ENCODE results near the gene SPINDOC. TPM values are rescaled to one million over a fixed set of nuclear protein-coding genes. Genes with fewer than 3 reads are reported as not detected.

Gene SPINDOC
- total RNA-seq, 1 experiment from 2014 or later: 50.9 TPM

DNA sequence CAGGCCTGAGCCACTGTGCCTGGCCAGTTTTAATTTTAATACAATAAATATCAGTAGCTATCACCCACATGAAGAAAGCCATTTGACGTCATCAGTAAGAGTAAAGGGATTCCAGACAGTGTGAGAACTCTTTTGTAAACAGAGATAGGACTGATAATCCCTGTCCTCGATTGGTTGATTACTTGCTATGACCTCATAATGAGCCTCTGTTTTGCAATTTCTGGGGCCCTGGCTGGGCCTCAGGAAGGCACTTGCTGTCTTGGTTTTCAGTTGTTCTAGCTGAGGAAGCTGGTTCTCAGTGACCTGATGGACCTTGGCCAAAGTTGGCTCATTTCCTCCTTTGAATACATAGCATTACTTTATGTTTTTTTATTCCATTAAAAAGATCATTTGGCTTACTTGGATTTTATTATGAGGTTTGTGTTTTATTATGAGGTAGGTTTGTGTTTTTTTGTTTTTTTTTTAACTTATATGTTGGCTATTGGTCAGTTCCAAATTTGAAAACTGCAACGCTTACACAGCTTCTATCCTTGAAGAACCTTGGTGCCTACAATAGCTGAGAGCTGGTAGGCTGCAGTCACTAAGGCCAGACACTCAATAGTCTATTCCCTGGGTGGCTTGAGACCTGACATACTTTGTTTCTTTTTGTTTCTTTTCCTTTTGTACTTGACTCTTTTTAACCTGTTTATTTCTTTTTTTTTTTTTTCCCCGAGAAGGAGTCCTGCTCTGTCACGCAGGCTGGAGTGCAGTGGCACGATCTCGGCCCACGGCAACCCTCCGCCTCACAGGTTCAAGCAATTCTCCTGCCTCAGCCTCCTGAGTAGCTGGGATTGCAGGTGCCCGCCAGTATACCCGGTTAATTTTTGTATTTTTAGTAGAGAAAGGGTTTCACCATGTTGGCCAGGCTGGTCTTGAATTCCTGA lies 45.6 kb downstream of the SPINDOC start:
- TF ChIP-seq CTCF (IDR thresholded peaks at IDR 0.05 in 2 of 3, conservative IDR thresholded peaks at IDR 0.05 in 1 of 3; ENCODE audit: borderline replicate concordance in 1 of 3, insufficient read depth in 1 of 3, low read depth in 2 of 3, low read length in 2 of 3) (no peak), SRF (IDR thresholded peaks at IDR 0.05; ENCODE audit: low read depth) (no peak), EGR1 (IDR thresholded peaks at IDR 0.05; ENCODE audit: low read depth) (no peak), EZH2 (IDR thresholded peaks at IDR 0.05) (no peak), JUND (IDR thresholded peaks at IDR 0.05) (no peak), SP1 (IDR thresholded peaks at IDR 0.05; ENCODE audit: low read depth) (no peak), ZNF274 (IDR thresholded peaks at IDR 0.05; ENCODE audit: low read depth, low read length) (no peak), POLR2A (IDR thresholded peaks at IDR 0.05; ENCODE audit: borderline replicate concordance, extremely low read depth, insufficient read depth, insufficient read length) (no peak)
- TF ChIP-seq, protein P1, sequence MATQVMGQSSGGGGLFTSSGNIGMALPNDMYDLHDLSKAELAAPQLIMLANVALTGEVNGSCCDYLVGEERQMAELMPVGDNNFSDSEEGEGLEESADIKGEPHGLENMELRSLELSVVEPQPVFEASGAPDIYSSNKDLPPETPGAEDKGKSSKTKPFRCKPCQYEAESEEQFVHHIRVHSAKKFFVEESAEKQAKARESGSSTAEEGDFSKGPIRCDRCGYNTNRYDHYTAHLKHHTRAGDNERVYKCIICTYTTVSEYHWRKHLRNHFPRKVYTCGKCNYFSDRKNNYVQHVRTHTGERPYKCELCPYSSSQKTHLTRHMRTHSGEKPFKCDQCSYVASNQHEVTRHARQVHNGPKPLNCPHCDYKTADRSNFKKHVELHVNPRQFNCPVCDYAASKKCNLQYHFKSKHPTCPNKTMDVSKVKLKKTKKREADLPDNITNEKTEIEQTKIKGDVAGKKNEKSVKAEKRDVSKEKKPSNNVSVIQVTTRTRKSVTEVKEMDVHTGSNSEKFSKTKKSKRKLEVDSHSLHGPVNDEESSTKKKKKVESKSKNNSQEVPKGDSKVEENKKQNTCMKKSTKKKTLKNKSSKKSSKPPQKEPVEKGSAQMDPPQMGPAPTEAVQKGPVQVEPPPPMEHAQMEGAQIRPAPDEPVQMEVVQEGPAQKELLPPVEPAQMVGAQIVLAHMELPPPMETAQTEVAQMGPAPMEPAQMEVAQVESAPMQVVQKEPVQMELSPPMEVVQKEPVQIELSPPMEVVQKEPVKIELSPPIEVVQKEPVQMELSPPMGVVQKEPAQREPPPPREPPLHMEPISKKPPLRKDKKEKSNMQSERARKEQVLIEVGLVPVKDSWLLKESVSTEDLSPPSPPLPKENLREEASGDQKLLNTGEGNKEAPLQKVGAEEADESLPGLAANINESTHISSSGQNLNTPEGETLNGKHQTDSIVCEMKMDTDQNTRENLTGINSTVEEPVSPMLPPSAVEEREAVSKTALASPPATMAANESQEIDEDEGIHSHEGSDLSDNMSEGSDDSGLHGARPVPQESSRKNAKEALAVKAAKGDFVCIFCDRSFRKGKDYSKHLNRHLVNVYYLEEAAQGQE (IDR thresholded peaks at IDR 0.05; ENCODE audit: low read depth): no peak
- TF ChIP-seq, protein P2, sequence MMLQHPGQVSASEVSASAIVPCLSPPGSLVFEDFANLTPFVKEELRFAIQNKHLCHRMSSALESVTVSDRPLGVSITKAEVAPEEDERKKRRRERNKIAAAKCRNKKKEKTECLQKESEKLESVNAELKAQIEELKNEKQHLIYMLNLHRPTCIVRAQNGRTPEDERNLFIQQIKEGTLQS (IDR thresholded peaks at IDR 0.05): no peak
- Histone ChIP-seq H3K4me1 (ENCODE audit: control insufficient read depth in 1 of 2, insufficient read depth in 2 of 2, low read length in 2 of 2) (peaks cover 3 to 4% of the 10 kb centered on the region in 2 experiments; a peak in 2 of 4 replicates), H3K4me2 (ENCODE audit: low read length) (no peak overlapping the region), H3K27ac (ENCODE audit: low read depth, low read length) (no peak overlapping the region), H3K9me2 (ENCODE audit: insufficient read depth) (no peaks in the 10 kb centered on the region), H2AFZ (ENCODE audit: low read depth, low read length, poor library complexity, severe bottlenecking) (no peak overlapping the region), H3K36me3 (ENCODE audit: control insufficient read depth in 1 of 2, insufficient read depth in 2 of 2, low read length in 2 of 2) (peaks cover 0 to 5% of the 10 kb centered on the region in 2 experiments; a peak in 2 of 4 replicates), H3K9ac (ENCODE audit: low read length) (no peak overlapping the region), H4K20me1 (ENCODE audit: insufficient read depth) (0 out of 2 replicates have a peak, but pooled peaks cover 9% of the 10 kb centered on the region), H3K79me2 (ENCODE audit: insufficient read depth, low read length) (peaks cover 70% of the 10 kb centered on the region), H3K27me3 (ENCODE audit: insufficient read depth, low read length) (no peaks in the 10 kb centered on the region), H3K9me3 (ENCODE audit: control insufficient read depth in 1 of 2, insufficient read depth in 1 of 2, low read depth in 1 of 2, low read length in 2 of 2) (no peaks in the 10 kb centered on the region), H3K4me3 (replicated peaks in 1 of 2; ENCODE audit: low read depth in 1 of 2, low read length in 2 of 2) (no peak overlapping the region)
- DNase-seq (ENCODE audit: low read depth, low spot score) (no peak), ATAC-seq (no peak)
- BruUV-seq (replicated peaks): no TSS peak
- ChIA-PET POLR2A (no interaction called here), CTCF (no interaction called here), RAD21 (ENCODE audit: low non-redundant PET in 1 of 2, low total read pairs in 2 of 2, uncharacterized antibody in 2 of 2, unreplicated experiment in 2 of 2) (no interaction called here)
- intact Hi-C loops (cut with micrococcal nuclease): no loop called here
